HG03342 (cell line): ENCODE data around the gene RSAD2.
A peak's percentile ranks its signal among the peaks of the same experiment; 100 is the strongest.

Experiments used
- ATAC-seq: cut with Tn5 transposase; IDR thresholded peaks from one replicate; pipeline ENCODE4 v1.9.1; 2021; ENCODE audit warnings: mild to moderate bottlenecking, moderate library complexity; ENCODE audit not compliant: unreplicated experiment

RSAD2 gene

GRCh38 chr2:6941299-6942046 lies 63.9 kb downstream of the RSAD2 start:
- no peak for ATAC-seq

DNA sequence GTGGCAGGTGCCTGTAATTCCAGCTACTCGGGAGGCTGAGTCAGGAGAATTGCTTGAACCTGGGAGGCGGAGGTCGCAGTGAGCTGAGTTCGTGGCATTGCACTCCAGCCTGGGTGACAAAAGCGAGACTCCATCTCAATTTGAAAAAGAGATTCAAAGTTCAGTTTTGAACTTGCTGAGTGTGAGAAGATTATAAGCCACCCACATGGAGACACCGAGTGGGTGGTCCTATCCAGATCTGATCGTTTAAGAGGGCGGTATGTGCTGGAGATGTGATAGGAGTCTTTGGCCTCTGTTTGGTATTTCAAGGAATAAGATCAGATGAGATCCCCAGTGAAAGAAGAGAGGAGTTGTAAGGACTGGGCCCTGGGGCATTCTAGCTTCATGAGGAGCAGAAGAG lies 65.3 kb downstream of the RSAD2 start:
- ATAC-seq: no peak

GRCh38 chr2:6943523-6943922 lies 65.9 kb downstream of the RSAD2 start:
- no peak for ATAC-seq

GRCh38 chr2:6943971-6944370 lies 66.4 kb downstream of the RSAD2 start:
- ATAC-seq: no peak

GRCh38 chr2:6944555-6944954 lies 67.0 kb downstream of the RSAD2 start:
- no peak for ATAC-seq

- peak; percentile 95 for ATAC-seq
Measured at GRCh38 chr2:6945087-6945813, 67.7 kb downstream of the RSAD2 start.

GRCh38 chr2:6945821-6946220 lies 68.2 kb downstream of the RSAD2 start:
- ATAC-seq: peak; percentile 2

DNA sequence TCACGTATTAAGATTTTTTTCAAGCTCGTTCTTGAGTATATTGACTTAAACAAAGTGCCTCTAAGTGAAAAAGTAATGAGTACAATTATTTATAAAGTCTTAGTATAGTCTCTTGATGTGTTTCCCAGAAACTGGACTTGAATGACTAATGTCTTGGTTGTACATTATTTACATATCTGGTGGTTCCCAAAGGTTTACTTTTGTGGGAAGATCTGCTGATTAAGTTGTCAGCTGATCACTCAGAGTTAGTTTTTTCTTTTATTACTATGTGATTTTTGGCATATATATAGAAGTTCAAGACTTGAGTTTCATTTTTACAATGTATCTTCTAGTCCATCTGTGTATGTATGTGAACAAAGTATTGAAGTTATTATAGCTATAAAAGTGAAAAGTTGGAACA lies 69.1 kb downstream of the RSAD2 start:
- no peak for ATAC-seq
